Measurements from ENCODE around the gene POLR2E. TPM values are rescaled to one million over a fixed set of nuclear protein-coding genes. Genes with fewer than 3 reads are reported as not detected.
A peak's percentile ranks its signal among the peaks of the same experiment; 100 is the strongest.
"Not testable (repeated sequence)": the region's sequence is repeated elsewhere in the genome, so short reads cannot be mapped to it uniquely, and the experiment has no call there.

The POLR2E gene
- polyA plus RNA-seq, 5 donors: 107 to 191 (median 115) TPM

- DNase-seq: not testable (repeated sequence)
Measured at GRCh38 chr19:1129084-1129483, 33.9 kb upstream of the POLR2E start.

GRCh38 chr19:1128106-1128505 lies 32.9 kb upstream of the POLR2E start:
- no peak for DNase-seq

GRCh38 chr19:1126984-1127760 lies 32.0 kb upstream of the POLR2E start:
- no peak for DNase-seq

- no peak for DNase-seq
Measured at GRCh38 chr19:1125601-1126467, 30.7 kb upstream of the POLR2E start.

- no peak for DNase-seq
Measured at GRCh38 chr19:1123885-1124677, 28.9 kb upstream of the POLR2E start.

GRCh38 chr19:1123381-1123780 lies 28.2 kb upstream of the POLR2E start:
- DNase-seq: no peak

- DNase-seq: no peak
Measured at GRCh38 chr19:1122972-1123363, 27.8 kb upstream of the POLR2E start.

- DNase-seq: no peak
Measured at GRCh38 chr19:1122021-1122971, 27.1 kb upstream of the POLR2E start.

- no peak for DNase-seq
Measured at GRCh38 chr19:1121395-1121794, 26.2 kb upstream of the POLR2E start.

GRCh38 chr19:1119475-1120217 lies 24.5 kb upstream of the POLR2E start:
- DNase-seq: no peak

- no peak for DNase-seq
Measured at GRCh38 chr19:1118999-1119398, 23.8 kb upstream of the POLR2E start.

GRCh38 chr19:1117654-1118053 lies 22.5 kb upstream of the POLR2E start:
- DNase-seq: no peak

GRCh38 chr19:1116726-1117581 lies 21.8 kb upstream of the POLR2E start:
- DNase-seq: no peak

GRCh38 chr19:1115646-1116420 lies 20.7 kb upstream of the POLR2E start:
- no peak for DNase-seq

- not testable (repeated sequence) for DNase-seq
Measured at GRCh38 chr19:1114728-1115127, 19.6 kb upstream of the POLR2E start.

GRCh38 chr19:1113986-1114483 lies 18.9 kb upstream of the POLR2E start:
- no peak for DNase-seq

GRCh38 chr19:1113030-1113985 lies 18.1 kb upstream of the POLR2E start:
- DNase-seq: peak; percentile 91 to 93

All from right lung (tissue), 5 donors.